Epidermal melanocyte (primary cell): Measurements from ENCODE around the gene LRRK2.
"Not testable (repeated sequence)": the region's sequence is repeated elsewhere in the genome, so short reads cannot be mapped to it uniquely, and the experiment has no call there.

Experiments used
- DNase-seq: peaks from one replicate; pipeline ENCODE4 v3.0.0; 2011; ENCODE audit warnings: low spot score; ENCODE audit not compliant: insufficient read length

LRRK2 gene

GRCh38 chr12:40248034-40248433, 23.2 kb downstream of the LRRK2 start:
- no peak for DNase-seq

- no peak for DNase-seq
Measured at GRCh38 chr12:40248585-40249297, 23.9 kb downstream of the LRRK2 start.

- DNase-seq, result not testable (repeated sequence)
Measured at GRCh38 chr12:40250652-40251051, 25.9 kb downstream of the LRRK2 start.

- no peak for DNase-seq
Measured at GRCh38 chr12:40253936-40254335, 29.1 kb downstream of the LRRK2 start.

- DNase-seq, result no peak
Measured at GRCh38 chr12:40254455-40255085, 29.8 kb downstream of the LRRK2 start.

- DNase-seq, result no peak
Measured at GRCh38 chr12:40258371-40258770, 33.6 kb downstream of the LRRK2 start.

GRCh38 chr12:40261937-40262336, 37.1 kb downstream of the LRRK2 start:
- no peak for DNase-seq

- DNase-seq, result no peak
Measured at GRCh38 chr12:40262657-40263056, 37.9 kb downstream of the LRRK2 start.

GRCh38 chr12:40263616-40264409, 39.0 kb downstream of the LRRK2 start:
- no peak for DNase-seq

- no peak for DNase-seq
Measured at GRCh38 chr12:40271981-40272664, 47.3 kb downstream of the LRRK2 start.

GRCh38 chr12:40281791-40282364, 57.1 kb downstream of the LRRK2 start:
- DNase-seq, result no peak

GRCh38 chr12:40286583-40286982, 61.8 kb downstream of the LRRK2 start:
- DNase-seq, result no peak

- no peak for DNase-seq
Measured at GRCh38 chr12:40287369-40287975, 62.7 kb downstream of the LRRK2 start.

GRCh38 chr12:40292788-40293429, 68.1 kb downstream of the LRRK2 start:
- DNase-seq, result no peak

GRCh38 chr12:40298341-40298740, 73.5 kb downstream of the LRRK2 start:
- DNase-seq, result no peak

GRCh38 chr12:40300490-40300889, 75.7 kb downstream of the LRRK2 start:
- DNase-seq, result no peak

- no peak for DNase-seq
Measured at GRCh38 chr12:40309001-40309400, 84.2 kb downstream of the LRRK2 start.

GRCh38 chr12:40310211-40310610, 85.4 kb downstream of the LRRK2 start:
- DNase-seq, result no peak

GRCh38 chr12:40312196-40312595, 87.4 kb downstream of the LRRK2 start:
- DNase-seq, result no peak

GRCh38 chr12:40312982-40313576, 88.3 kb downstream of the LRRK2 start:
- DNase-seq, result no peak
